Ureter (tissue), 1 donor: ENCODE data around the gene GLRA1. TPM values are rescaled to one million over a fixed set of nuclear protein-coding genes. Genes with fewer than 3 reads are reported as not detected.
A peak's percentile ranks its signal among the peaks of the same experiment; 100 is the strongest.
"Not testable (repeated sequence)": the region's sequence is repeated elsewhere in the genome, so short reads cannot be mapped to it uniquely, and the experiment has no call there.

ENCODE experiments used
- DNase-seq: peaks from one replicate; pipeline ENCODE4 v3.0.0-alpha.2; 2020; ENCODE audit warnings: low spot score
- total RNA-seq: library from RNA; stranded (reverse); gene quantifications from one replicate; pipeline ENCODE4 v1.2.4, GENCODE V29; 2023
- donor health status: DM: yes; HTN: yes; CAD: no.

Gene GLRA1
- total RNA-seq, 1 donor from 2014 or later: not detected

GRCh38 chr5:151885138-151885908 is 39.3 kb downstream of the GLRA1 start:
- DNase-seq: no peak

GRCh38 chr5:151881621-151882225 is 42.9 kb downstream of the GLRA1 start:
- DNase-seq: no peak

GRCh38 chr5:151880324-151880723 is 44.3 kb downstream of the GLRA1 start:
- DNase-seq: no peak

GRCh38 chr5:151873701-151874100 is 51.0 kb downstream of the GLRA1 start:
- DNase-seq: no peak

- DNase-seq: no peak
Observed at GRCh38 chr5:151872701-151873100, 52.0 kb downstream of the GLRA1 start.

- DNase-seq: no peak
Observed at GRCh38 chr5:151870820-151871219, 53.8 kb downstream of the GLRA1 start.

GRCh38 chr5:151870271-151870670 is 54.4 kb downstream of the GLRA1 start:
- DNase-seq: no peak

- DNase-seq: no peak
Observed at GRCh38 chr5:151869843-151870242, 54.8 kb downstream of the GLRA1 start.

GRCh38 chr5:151868451-151868850 is 56.2 kb downstream of the GLRA1 start:
- DNase-seq: no peak

- no peak for DNase-seq
Observed at GRCh38 chr5:151864061-151864748, 60.4 kb downstream of the GLRA1 start.

- no peak for DNase-seq
Observed at GRCh38 chr5:151863566-151863965, 61.1 kb downstream of the GLRA1 start.

GRCh38 chr5:151862811-151863472 is 61.7 kb downstream of the GLRA1 start:
- DNase-seq: no peak

- not testable (repeated sequence) for DNase-seq
Observed at GRCh38 chr5:151860867-151861266, 63.8 kb downstream of the GLRA1 start.

- no peak for DNase-seq
Observed at GRCh38 chr5:151856861-151857260, 67.8 kb downstream of the GLRA1 start.

- DNase-seq: no peak
Observed at GRCh38 chr5:151855701-151856100, 69.0 kb downstream of the GLRA1 start.

- no peak for DNase-seq
Observed at GRCh38 chr5:151847871-151848270, 76.8 kb downstream of the GLRA1 start.

GRCh38 chr5:151846765-151847164 is 77.9 kb downstream of the GLRA1 start:
- no peak for DNase-seq

GRCh38 chr5:151832843-151833242 is 91.8 kb downstream of the GLRA1 start:
- not testable (repeated sequence) for DNase-seq

- no peak for DNase-seq
Observed at GRCh38 chr5:151829370-151829769, 95.3 kb downstream of the GLRA1 start.

- peak; percentile 71 for DNase-seq
Observed at GRCh38 chr5:151825445-151825844, 99.2 kb downstream of the GLRA1 start.

GRCh38 chr5:151822141-151822540 is 102.5 kb downstream of the GLRA1 start:
- no peak for DNase-seq

- no peak for DNase-seq
Observed at GRCh38 chr5:151820903-151821302, 103.7 kb downstream of the GLRA1 start.
